Activated CD8-positive, alpha-beta memory T cell treated with anti-CD3 and anti-CD28 coated beads for 48 hours (primary cell): ENCODE data around the gene NFATC3.

Experiments used
- DNase-seq, 3 experiments: peaks; one replicate each; pipeline ENCODE4 v3.0.0-alpha.2; 2020; ENCODE audit warnings: low read depth in 2 of 3, low spot score in 2 of 3

Gene NFATC3

GRCh38 chr16:68085259-68086071 lies at the start of gene NFATC3:
NFATC3 (plus strand) TSS chr16:68085370; CDS start chr16:68085682, 312 bp downstream.
- peak; percentile 92 to 98 (median 97) for DNase-seq

GRCh38 chr16:68037841-68038597 lies 47.2 kb upstream of the NFATC3 start:
- no peak for DNase-seq

DNA sequence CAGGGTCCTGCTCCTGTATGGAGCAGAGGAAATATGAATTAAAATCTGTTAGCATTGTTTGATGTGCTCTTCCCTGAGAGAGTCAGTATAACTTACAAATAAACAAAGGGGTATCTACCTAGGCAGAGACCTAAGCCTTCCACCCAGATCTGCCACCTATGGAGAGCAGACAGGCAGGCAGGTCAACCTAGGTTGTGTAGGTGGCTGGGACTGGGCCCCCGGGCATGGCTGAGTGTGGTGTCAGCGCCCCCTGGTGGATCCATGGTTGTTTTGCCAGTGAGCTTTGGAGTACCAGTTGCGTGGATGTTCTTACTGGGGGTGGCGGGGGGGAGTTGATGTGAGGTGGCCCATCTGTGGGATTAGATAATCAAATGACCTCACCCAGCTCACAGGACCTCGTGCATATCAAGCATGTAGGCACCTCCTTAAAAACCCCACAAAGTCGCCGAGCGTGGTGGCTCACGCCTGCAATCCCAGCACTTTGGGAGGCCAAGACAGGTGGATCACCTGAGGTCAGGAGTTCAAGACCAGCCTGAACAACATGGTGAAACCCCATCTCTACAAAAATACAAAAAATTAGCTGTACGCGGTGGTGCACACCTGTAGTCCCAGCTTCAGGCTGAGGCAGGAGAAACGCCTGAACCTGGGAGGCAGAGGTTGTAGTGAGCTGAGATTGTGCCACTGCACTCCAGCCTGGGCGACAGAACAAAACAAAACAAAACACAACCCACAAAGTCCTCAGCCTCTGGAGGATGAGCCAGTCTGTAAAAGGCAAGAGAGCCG lies 44.5 kb upstream of the NFATC3 start:
- peak; percentile 70 to 93 (median 89) for DNase-seq

DNA sequence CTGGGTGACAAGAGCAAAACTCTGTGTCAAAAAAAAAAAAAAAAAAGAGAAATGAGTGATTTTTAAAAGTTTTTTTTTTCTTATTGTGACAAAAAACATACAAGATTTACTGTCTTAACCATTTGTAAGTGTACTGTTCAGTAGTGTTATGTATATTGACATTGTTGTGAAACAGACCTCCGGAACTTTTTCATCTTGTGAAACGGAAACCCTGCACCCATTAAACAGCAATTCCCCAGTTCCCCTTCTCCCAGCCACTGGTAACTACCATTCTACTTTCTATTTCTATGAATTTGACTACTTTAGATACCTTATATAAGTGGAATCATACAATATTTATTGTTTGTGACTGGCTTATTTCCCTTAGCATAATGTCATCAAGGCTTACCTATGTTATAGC lies 43.4 kb upstream of the NFATC3 start:
- no peak for DNase-seq

DNA sequence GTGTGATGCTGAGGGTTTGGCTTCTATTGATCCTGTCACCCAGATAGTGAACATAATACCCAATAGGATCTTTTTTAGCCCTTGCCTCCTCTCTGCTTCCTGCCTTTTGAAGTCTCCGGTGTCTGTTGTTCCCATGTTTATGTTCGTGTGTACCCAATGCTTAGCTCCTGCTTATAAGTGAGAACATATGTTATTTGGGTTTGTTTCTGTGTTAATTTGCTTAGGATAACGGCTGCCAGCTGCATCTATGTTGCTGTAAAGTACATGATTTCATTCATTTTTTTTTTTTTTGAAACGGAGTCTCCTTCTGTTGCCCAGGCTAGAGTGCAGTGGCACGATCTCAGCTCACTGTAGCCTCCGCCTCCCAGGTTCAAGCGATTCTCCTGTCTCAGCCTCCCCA lies 39.1 kb upstream of the NFATC3 start:
- no peak for DNase-seq

DNA sequence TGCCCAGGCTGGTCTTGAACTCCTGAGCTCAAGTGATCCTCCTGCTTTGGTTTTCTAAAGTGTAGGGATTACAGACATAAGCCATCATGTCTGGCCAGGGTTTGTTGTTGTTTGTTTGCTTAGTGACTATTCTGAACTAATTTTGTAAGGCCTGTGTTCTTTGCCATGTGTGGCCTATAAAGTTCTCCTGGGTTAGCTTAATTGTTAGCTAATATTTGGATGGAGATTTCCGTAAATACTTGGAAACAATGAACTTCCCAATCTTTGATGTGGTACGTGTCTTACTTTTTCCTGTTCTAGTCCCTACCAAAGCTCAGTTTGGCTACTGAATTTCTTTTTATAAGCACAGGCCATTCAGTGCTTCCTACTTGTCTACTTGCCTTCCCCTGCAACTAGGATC lies 37.2 kb upstream of the NFATC3 start:
- no peak for DNase-seq

GRCh38 chr16:68049449-68049848 lies 35.7 kb upstream of the NFATC3 start:
- no peak for DNase-seq

- no peak for DNase-seq
Observed at GRCh38 chr16:68055395-68055794, 29.8 kb upstream of the NFATC3 start.

- DNase-seq: no peak
Observed at GRCh38 chr16:68059804-68060203, 25.4 kb upstream of the NFATC3 start.

DNA sequence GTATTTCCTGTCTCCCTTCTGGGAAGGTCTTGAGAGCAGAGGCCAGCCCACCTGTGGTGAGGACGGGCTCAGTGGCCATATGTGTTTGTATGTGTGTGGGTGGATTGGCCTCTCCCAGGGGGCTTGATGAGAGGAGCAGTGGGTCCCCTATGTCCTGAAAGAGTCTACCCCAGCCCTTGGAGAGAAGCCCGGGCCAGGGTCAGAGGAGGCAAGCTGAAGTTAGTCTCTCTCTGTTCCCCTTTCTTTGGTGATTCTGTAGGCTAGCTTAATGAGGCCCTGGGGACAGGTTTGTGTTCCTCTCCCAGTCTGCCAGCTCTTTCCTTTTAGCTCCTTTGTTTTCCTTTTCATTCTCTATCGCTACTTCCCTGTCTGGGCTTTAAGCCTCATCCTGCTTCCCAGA lies 23.8 kb upstream of the NFATC3 start:
- DNase-seq: no peak

DNA sequence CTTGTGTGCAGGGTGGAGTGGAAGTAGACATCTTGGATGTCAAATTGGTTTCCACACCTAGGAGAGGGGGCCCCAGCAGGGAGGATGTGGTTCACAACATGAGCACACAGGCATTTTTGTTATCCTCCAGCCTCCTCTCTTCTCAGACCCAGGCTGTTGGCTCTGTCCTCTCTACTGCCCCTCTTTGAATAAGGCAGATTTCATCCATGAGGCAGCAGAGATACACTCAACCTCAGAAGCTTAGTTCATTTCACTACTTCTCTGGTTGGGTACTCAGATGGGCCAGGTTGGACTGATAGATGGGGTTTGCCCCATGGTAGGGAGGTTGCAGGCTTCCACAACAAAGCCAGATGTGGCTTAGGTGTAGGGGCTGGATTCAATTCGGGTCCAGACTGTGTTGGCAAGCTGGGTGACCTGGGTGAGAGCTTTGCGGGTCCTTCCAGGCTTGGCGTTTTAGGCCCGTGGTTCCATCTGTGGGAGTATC lies 22.2 kb upstream of the NFATC3 start:
- DNase-seq: no peak

DNA sequence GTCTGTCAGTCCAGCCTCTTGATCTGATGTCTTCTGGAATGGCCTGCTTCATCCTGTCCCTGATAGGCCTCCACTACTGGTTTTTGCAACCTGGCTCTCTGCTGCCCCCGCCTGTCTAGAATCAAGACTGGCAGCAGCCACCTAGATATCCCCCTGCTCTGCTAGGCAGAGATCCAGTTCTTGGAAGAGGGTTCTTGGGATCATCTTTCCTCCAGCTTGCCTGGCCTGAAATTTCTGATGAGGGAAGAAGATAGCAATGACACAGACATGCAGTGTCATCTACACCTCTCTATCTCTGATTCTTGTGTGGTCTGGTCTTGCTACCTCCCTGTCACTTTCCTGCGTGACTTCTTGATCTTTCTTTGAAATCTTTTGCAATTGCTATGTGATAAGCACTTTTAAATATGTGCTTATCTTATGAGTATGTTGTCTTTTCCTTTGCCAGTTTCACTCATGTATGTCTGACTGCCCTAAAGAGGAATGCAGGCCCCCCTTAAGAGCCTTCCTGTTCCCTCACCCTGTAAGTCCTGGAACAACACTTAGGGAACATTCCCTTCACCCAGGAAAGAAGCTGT lies 20.3 kb upstream of the NFATC3 start:
- peak in 1 of 3 experiments; percentile 62 for DNase-seq

GRCh38 chr16:68065716-68066305 lies 19.4 kb upstream of the NFATC3 start:
- no peak for DNase-seq

DNA sequence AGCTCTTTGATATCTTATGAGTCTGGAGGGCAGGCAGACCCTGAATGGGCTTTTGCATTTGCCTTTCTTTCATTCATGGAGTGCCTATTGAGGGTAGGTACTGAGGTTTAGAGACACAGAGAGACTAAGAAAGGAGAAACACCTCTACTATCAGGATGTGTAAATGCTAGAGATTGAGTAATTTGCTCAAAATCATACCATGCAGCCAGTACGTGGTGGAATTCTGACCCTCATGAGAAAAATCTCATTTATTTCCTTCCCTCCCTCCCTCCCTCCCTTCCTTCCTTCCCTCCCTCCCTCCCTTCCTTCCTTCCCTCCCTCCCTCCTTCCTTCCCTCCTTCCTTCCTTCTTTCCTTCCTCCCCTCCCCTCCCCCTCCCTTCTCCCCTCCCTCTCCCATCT lies 18.4 kb upstream of the NFATC3 start:
- no peak for DNase-seq

- no peak for DNase-seq
Observed at GRCh38 chr16:68068926-68069325, 16.2 kb upstream of the NFATC3 start.

DNA sequence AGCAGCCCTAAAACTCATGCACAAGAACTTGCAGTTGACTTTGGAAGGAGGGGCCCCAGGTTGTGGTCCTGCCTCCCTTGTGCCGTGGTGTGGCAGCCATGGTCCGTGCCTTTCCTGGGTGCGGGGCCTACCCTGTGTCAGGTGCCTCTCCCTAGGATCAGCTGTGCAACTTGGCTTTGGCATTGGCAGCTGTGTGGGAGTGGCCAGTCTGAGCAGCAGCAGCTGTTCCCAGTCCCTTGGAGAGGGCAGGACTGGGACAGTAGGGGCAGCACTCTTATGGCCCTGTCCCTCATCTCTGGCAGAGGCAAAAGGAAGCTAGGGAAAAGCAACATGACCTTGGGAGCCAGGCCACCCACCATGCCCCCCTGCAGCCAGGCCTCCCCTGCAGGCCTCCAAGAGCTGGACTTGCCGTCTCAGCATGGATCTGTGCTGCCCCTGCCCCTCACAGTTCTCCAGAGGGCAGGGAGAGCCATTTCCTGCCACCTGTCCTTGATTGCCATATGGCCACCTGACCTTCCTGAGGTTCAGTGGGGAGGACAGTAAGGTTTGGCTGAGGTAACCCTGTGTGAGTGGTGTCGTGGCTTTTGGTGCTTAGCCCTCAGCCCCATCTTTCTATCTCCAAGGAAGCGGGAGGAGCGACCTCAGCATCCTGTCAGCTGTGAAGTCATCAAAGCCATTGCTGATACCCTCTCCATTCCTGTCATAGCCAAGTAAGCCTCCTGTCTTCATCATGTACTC lies 15.5 kb upstream of the NFATC3 start:
- no peak for DNase-seq

DNA sequence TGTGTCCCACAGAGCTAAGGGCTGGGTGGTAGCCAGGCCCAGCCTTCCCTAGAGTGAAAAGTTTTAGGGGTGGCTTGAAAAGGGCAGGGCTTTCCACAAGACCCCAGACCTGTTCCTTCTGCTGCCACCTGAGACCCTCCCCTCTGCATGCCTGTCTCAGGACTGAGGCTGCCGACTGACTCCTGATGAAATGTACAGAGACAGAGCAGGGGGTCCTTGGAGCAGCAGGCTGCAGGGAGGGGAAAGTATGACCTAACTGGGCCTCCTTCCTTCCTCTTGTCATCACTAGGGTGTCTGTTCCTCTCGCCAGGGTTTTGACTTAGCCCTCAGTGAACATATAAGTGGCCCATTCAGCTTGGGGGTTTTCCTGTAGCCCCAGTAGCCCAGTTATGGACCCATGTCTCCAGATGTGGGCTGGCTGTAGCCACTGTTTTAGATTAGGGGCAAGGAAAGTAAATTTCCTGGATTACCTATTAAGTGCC lies 14.9 kb upstream of the NFATC3 start:
- DNase-seq: no peak

DNA sequence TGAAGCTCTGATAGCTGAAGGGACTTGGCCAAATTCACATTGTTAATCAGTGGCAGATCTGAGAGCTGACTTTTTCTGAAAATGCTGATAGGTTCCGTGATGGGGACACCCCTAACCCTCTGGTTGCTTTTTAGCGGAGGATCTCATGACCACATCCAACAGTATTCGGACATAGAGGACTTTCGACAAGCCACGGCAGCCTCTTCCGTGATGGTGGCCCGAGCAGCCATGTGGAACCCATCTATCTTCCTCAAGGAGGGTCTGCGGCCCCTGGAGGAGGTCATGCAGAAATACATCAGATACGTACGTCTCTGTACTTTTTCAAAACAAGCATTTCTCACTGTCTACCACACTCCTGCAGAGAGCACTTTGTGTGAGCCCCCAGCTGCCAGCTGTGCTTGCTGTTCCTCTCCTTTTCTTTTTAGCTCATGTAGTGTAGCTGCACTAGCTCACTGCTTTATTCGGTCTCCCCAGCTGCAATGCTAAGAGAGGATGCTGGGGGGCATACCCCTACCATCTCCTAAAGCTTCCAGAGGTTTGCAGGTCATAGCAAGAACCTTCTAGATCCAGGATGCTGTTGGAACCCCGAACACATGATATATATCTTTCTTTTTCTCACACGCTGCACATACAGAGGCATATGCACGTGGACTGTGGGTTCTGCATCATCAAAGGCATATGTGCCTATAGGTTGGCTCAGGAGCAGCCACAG lies 14.2 kb upstream of the NFATC3 start:
- no peak for DNase-seq

GRCh38 chr16:68071518-68071901 lies 13.7 kb upstream of the NFATC3 start:
- no peak for DNase-seq
